Upper lobe of left lung (tissue), 6 donors: Measurements from ENCODE around the gene PRKCZ. TPM values are rescaled to one million over a fixed set of nuclear protein-coding genes. Genes with fewer than 3 reads are reported as not detected.

Experiments used
- ATAC-seq, 2 donors: fragments of 200-7000 bp; cut with Tn5 transposase; one replicate each; pipeline ENCODE4 v1.9.1; 2022; ENCODE audit warnings: mild to moderate bottlenecking in 2 of 2, moderate library complexity in 2 of 2; ENCODE audit not compliant: low FRiP score in 2 of 2
- DNase-seq, 2 donors: peaks; one replicate each; pipeline ENCODE4 v3.0.0-alpha.2; 2019 to 2020
- H3K27ac ChIP-seq, 4 donors: fragments of 200-600 bp; sonication (generic); one replicate each; pipeline ENCODE4 v1.5.1; 2016 to 2019
- H3K27me3 ChIP-seq, 4 donors: fragments of 200-600 bp; sonication (generic); one replicate each; pipeline ENCODE4 v1.5.1; 2017 to 2019
- H3K36me3 ChIP-seq, 4 donors: fragments of 200-600 bp; sonication (generic); one replicate each; pipeline ENCODE4 v1.5.1; 2016 to 2019
- H3K4me1 ChIP-seq, 4 donors: fragments of 200-600 bp; sonication (generic); one replicate each; pipeline ENCODE4 v1.5.1; 2018 to 2019
- H3K4me3 ChIP-seq, 4 donors: fragments of 200-600 bp; sonication (generic); one replicate each; pipeline ENCODE4 v1.5.1; 2017 to 2019; ENCODE audit warnings: mild to moderate bottlenecking in 2 of 4, moderate library complexity in 1 of 4
- H3K9me3 ChIP-seq, 4 donors: fragments of 200-600 bp; sonication (generic); one replicate each; pipeline ENCODE4 v1.5.1; 2018 to 2019
- EP300 ChIP-seq, 4 donors: sonication (generic); formaldehyde crosslinking; IDR thresholded peaks; one replicate each; pipeline ENCODE4 v1.5.1; 2017; ENCODE audit warnings: antibody characterized with exemption in 4 of 4, control low read depth in 2 of 4
- POLR2A ChIP-seq, 4 donors: fragments of 450-650 bp; IDR thresholded peaks; one replicate each; pipeline ENCODE4 v1.5.1; 2016 to 2017; ENCODE audit warnings: antibody characterized with exemption in 4 of 4, mild to moderate bottlenecking in 2 of 4
- POLR2AphosphoS5 ChIP-seq, 2 donors: sonication (generic); formaldehyde crosslinking; IDR thresholded peaks; one replicate each; pipeline ENCODE4 v1.5.1; 2017; ENCODE audit warnings: antibody characterized with exemption in 2 of 2
- WGBS, 2 donors: methylation state at CpG; one replicate each; pipeline ENCODE4 v1.1.5; 2017 to 2018; 5-methylcytosine and 5-hydroxymethylcytosine counted together
- total RNA-seq, 6 donors: library from RNA; depleted of rRNA in 4 of 6; stranded (reverse); fragments of >200 nt in 4 of 6; gene quantifications; one replicate each; pipeline versions ENCODE4 v1.1.0 to v1.2.1, GENCODE V29; 2016 to 2021
- TF ChIP-seq, protein P1 (sequence below), 6 experiments: fragments of 450-650 bp in 4 of 6; fragments of 200-600 bp in 2 of 6; sonication (generic) in 2 of 6; IDR thresholded peaks; one replicate each; pipeline ENCODE4 v1.5.1; 2016 to 2019; ENCODE audit warnings: antibody characterized with exemption in 6 of 6
- donor health status: DM: no; HTN: no; CAD: no; lungs with moderate emphysema.
- donor health status: DM: no; HTN: yes; CAD: no; lungs with severe emphysema.

Gene PRKCZ
- total RNA-seq, 6 donors from 2014 or later: 107 to 169 (median 138) TPM

- peak overlapping the region in 1 of 4 donors; percentile 70 for H3K4me3 ChIP-seq
- TF ChIP-seq, protein P1, sequence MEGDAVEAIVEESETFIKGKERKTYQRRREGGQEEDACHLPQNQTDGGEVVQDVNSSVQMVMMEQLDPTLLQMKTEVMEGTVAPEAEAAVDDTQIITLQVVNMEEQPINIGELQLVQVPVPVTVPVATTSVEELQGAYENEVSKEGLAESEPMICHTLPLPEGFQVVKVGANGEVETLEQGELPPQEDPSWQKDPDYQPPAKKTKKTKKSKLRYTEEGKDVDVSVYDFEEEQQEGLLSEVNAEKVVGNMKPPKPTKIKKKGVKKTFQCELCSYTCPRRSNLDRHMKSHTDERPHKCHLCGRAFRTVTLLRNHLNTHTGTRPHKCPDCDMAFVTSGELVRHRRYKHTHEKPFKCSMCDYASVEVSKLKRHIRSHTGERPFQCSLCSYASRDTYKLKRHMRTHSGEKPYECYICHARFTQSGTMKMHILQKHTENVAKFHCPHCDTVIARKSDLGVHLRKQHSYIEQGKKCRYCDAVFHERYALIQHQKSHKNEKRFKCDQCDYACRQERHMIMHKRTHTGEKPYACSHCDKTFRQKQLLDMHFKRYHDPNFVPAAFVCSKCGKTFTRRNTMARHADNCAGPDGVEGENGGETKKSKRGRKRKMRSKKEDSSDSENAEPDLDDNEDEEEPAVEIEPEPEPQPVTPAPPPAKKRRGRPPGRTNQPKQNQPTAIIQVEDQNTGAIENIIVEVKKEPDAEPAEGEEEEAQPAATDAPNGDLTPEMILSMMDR (IDR thresholded peaks at IDR 0.05): no peak
- no peak for TF ChIP-seq POLR2AphosphoS5 (IDR thresholded peaks at IDR 0.05)
- no peak for TF ChIP-seq EP300 (IDR thresholded peaks at IDR 0.05)
- 90 to 100% methylated on average over 3 to 10 of the region's 10 CpGs for WGBS, 2 donors
- peaks cover 0 to 22% (median 6%) of the 10 kb centered on the region in 4 donors for H3K36me3 ChIP-seq
- H3K4me1 ChIP-seq: peaks cover 7 to 40% (median 12%) of the 10 kb centered on the region in 4 donors
- peaks cover 0 to 15% (median 7%) of the 10 kb centered on the region in 4 donors for H3K27me3 ChIP-seq
- DNase-seq (no peak), ATAC-seq (no peak)
- H3K27ac ChIP-seq: peak overlapping the region; percentile 76 to 90 (median 85)
- H3K9me3 ChIP-seq: no peaks in the 10 kb centered on the region
Measured at GRCh38 chr1:2052756-2053155, 2.5 kb downstream of the PRKCZ start.

- 83 to 90% methylated on average over 12 to 17 of the region's 17 CpGs for WGBS, 2 donors
- Histone ChIP-seq H3K4me3 (no peak overlapping the region), H3K4me1 (peaks cover 7 to 40% (median 12%) of the 10 kb centered on the region in 4 donors), H3K9me3 (no peaks in the 10 kb centered on the region), H3K27me3 (peaks cover 0 to 15% (median 7%) of the 10 kb centered on the region in 4 donors), H3K36me3 (peaks cover 0 to 24% (median 6%) of the 10 kb centered on the region in 4 donors), H3K27ac (peak overlapping the region; percentile 35 to 90 (median 82))
- DNase-seq: peak in 1 of 2 donors; percentile 68
- no peak for ATAC-seq
- TF ChIP-seq, protein P1 (IDR thresholded peaks at IDR 0.05): no peak
- TF ChIP-seq POLR2AphosphoS5 (IDR thresholded peaks at IDR 0.05) (no peak), EP300 (IDR thresholded peaks at IDR 0.05) (no peak), POLR2A (IDR thresholded peaks at IDR 0.05) (no peak)
Measured at GRCh38 chr1:2053217-2053616, 3.0 kb downstream of the PRKCZ start.

- H3K4me1 ChIP-seq: peaks cover 7 to 40% (median 14%) of the 10 kb centered on the region in 4 donors
- TF ChIP-seq, protein P1 (IDR thresholded peaks at IDR 0.05): no peak
- TF ChIP-seq EP300 (IDR thresholded peaks at IDR 0.05) (no peak), POLR2AphosphoS5 (IDR thresholded peaks at IDR 0.05) (no peak), POLR2A (IDR thresholded peaks at IDR 0.05) (no peak)
- H3K36me3 ChIP-seq: peaks cover 0 to 24% (median 6%) of the 10 kb centered on the region in 4 donors
- H3K4me3 ChIP-seq: no peak overlapping the region
- ATAC-seq (no peak), DNase-seq (no peak)
- H3K27ac ChIP-seq: peak overlapping the region; percentile 35 to 90 (median 82)
- no peaks in the 10 kb centered on the region for H3K9me3 ChIP-seq
- WGBS, 2 donors: 89 to 91% methylated on average over 9 to 12 of the region's 12 CpGs
- H3K27me3 ChIP-seq: peaks cover 0 to 15% (median 7%) of the 10 kb centered on the region in 4 donors
Measured at GRCh38 chr1:2053784-2054376, 3.7 kb downstream of the PRKCZ start.

DNA sequence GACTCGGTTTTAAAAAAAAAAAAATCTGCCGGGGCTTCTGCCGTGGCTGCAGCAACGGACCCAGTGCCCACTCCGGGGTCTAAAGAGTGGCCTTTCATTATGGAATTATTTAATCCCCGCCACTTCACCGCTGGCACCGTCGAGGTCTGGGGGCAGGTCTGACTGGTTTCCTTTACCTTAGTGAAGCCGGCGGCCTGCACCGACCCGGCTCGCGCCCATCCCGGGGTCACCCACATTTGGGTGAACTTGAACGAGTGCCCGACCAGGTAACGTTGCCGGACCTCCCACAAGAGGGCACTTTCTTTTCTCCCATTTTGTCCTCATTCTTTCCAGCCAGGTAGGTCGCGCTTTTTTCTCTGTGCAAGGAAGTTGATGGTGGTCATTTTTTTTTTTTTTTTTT is 4.3 kb downstream of the PRKCZ start:
- H3K4me1 ChIP-seq: peaks cover 4 to 35% (median 8%) of the 10 kb centered on the region in 4 donors
- ATAC-seq: no peak
- TF ChIP-seq POLR2A (IDR thresholded peaks at IDR 0.05): no peak
- H3K36me3 ChIP-seq: peaks cover 0 to 25% (median 6%) of the 10 kb centered on the region in 4 donors
- peak; percentile 32 to 83 for DNase-seq
- H3K4me3 ChIP-seq: no peak overlapping the region
- 64 to 65% methylated on average over 22 of the region's 22 CpGs for WGBS, 2 donors
- peak overlapping the region; percentile 35 to 90 (median 82) for H3K27ac ChIP-seq
- H3K27me3 ChIP-seq: peaks cover 0 to 14% (median 5%) of the 10 kb centered on the region in 4 donors
- H3K9me3 ChIP-seq: no peaks in the 10 kb centered on the region

DNA sequence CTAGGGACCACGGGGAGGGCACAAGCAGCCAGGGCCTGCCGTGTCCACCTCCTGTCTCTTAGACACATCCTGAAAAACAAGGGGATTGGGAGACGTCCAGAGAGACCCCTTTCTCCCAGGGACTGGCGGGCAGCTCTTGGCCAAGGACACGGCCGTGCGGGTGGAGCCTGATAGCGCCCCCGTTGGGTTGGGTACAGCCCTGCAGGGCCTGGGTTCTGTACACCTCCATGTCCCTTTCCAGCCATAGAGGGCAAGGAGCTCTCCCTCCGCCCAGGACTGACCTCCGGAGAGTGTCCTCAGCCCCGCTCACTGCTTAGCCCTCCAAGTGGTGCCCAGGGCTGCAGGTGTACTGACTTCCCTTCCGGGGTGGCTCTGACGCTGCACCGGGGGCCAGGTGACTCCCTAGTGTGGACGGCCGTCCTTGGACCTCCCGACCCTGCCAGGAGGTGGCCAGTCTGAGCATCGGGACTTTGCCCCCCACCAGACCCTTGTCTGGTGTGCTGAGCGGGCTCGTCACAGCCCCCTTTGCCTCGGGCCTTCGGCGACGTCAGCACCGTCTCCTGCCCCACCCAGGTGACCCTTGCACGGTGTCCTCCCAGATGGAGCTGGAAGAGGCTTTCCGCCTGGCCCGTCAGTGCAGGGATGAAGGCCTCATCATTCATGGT is 5.8 kb downstream of the PRKCZ start:
- Histone ChIP-seq H3K36me3 (peaks cover 0 to 29% (median 8%) of the 10 kb centered on the region in 4 donors), H3K4me3 (no peak overlapping the region), H3K27ac (peak overlapping the region in 1 of 4 donors; percentile 34), H3K9me3 (no peaks in the 10 kb centered on the region), H3K4me1 (peaks cover 0 to 29% (median 15%) of the 10 kb centered on the region in 4 donors), H3K27me3 (peaks cover 0 to 2% (median under 1%) of the 10 kb centered on the region in 4 donors)
- ATAC-seq (no peak), DNase-seq (peak in 1 of 2 donors; percentile 74)
- 91 to 96% methylated on average over 19 to 29 of the region's 29 CpGs for WGBS, 2 donors
- TF ChIP-seq POLR2A (IDR thresholded peaks at IDR 0.05) (no peak), POLR2AphosphoS5 (IDR thresholded peaks at IDR 0.05) (no peak), EP300 (IDR thresholded peaks at IDR 0.05) (no peak)
- TF ChIP-seq, protein P1 (IDR thresholded peaks at IDR 0.05): no peak
